Naive thymus-derived CD8-positive, alpha-beta T cell (primary cell): ENCODE measurements around the gene RASA3. TPM values are rescaled to one million over a fixed set of nuclear protein-coding genes. Genes with fewer than 3 reads are reported as not detected.

Experiments used
- ATAC-seq, 2 donors: fragments of 150-1000 bp; cut with Tn5 transposase in 1 of 2; sonication (Bioruptor Pico), chemical (Tn5 transposase) in 1 of 2; 1 replicate in 1 of 2; 2 replicates in 1 of 2; pipeline ENCODE4 v1.10.0; 2021; ENCODE audit warnings: mild to moderate bottlenecking in 2 of 2, moderate library complexity in 2 of 2
- POLR2A ChIA-PET: fragments of 350-600 bp; sonication (Branson Sonifier 250); formaldehyde crosslinking; loops from one replicate; lab custom pipeline; 2021; ENCODE audit warnings: antibody characterized with exemption; lab: Charles Lee
- DNase-seq, 10 donors: peaks; one replicate each; pipeline versions ENCODE4 v3.0.0 to v3.0.0-alpha.2; 2020 to 2022
- H3K27ac Mint-ChIP-seq, 10 donors: one replicate each; pipeline ENCODE4 v1.8.0; 2020 to 2022; ENCODE audit warnings: mild to moderate bottlenecking in 10 of 10, mixed read lengths in 10 of 10, moderate library complexity in 4 of 10, inconsistent platforms in 1 of 10
- H3K27me3 Mint-ChIP-seq, 5 donors: one replicate each; pipeline ENCODE4 v1.8.0; 2021 to 2022; ENCODE audit warnings: mixed read lengths in 5 of 5
- H3K36me3 Mint-ChIP-seq, 3 donors: one replicate each; pipeline ENCODE4 v1.8.0; 2020 to 2022; ENCODE audit warnings: mixed read lengths in 3 of 3, mild to moderate bottlenecking in 2 of 3, inconsistent platforms in 1 of 3
- H3K4me1 Mint-ChIP-seq, 4 donors: one replicate each; pipeline ENCODE4 v1.8.0; 2021 to 2022; ENCODE audit warnings: mixed read lengths in 4 of 4
- H3K4me3 Mint-ChIP-seq, 10 donors: one replicate each; pipeline ENCODE4 v1.8.0; 2020 to 2022; ENCODE audit warnings: mild to moderate bottlenecking in 10 of 10, mixed read lengths in 10 of 10, moderate library complexity in 6 of 10, inconsistent platforms in 1 of 10
- H3K9me3 Mint-ChIP-seq, 9 donors: one replicate each; pipeline ENCODE4 v1.8.0; 2020 to 2022; ENCODE audit warnings: mixed read lengths in 9 of 9, mild to moderate bottlenecking in 3 of 9, inconsistent platforms in 1 of 9, moderate library complexity in 1 of 9
- polyA plus RNA-seq, 3 donors: library from polyadenylated mRNA; unstranded; fragments of 300-500 nt; fragmentation: Illumina TruSeq; gene quantifications; one replicate each; pipeline ENCODE4 v1.2.3, GENCODE V29; 2021
- total RNA-seq, 8 experiments: library from RNA in 2 of 8; stranded (reverse) in 2 of 8; gene quantifications; one replicate each; pipeline ENCODE4 v1.2.3 and lab custom pipeline; 2021 to 2026

The RASA3 gene
- total and polyA plus RNA-seq, 5 experiments from 2014 or later, result 62.2 to 196 (median 169) TPM

- H3K27me3 Mint-ChIP-seq, result no peaks in the 10 kb centered on the region
- peak in 1 of 10 donors; percentile 37 for DNase-seq
- ATAC-seq, result no peak
- POLR2A ChIA-PET, result interaction anchor here (0.7 to 1.1 kb wide), 2 partner anchors 20 to 37 kb away, joined by 3 read pairs; no protein-coding TSS in a partner anchor
- H3K36me3 Mint-ChIP-seq, result peaks cover 11 to 70% (median 25%) of the 10 kb centered on the region in 3 donors
- H3K4me3 Mint-ChIP-seq, result peak overlapping the region in 3 of 10 donors; percentile 26 to 71 (median 33)
- peaks cover 0 to 4% (median 0%) of the 10 kb centered on the region in 9 donors for H3K9me3 Mint-ChIP-seq
- H3K4me1 Mint-ChIP-seq, result peaks cover 26 to 67% (median 53%) of the 10 kb centered on the region in 4 donors
- peak overlapping the region in 6 of 10 donors; percentile 19 to 71 (median 48) for H3K27ac Mint-ChIP-seq
Measured at GRCh38 chr13:114074671-114075315, 57.6 kb downstream of the RASA3 start.

- POLR2A ChIA-PET, result interaction anchor here (0.7 kb wide), 1 partner anchor 38 kb away, joined by 3 read pairs; no protein-coding TSS in a partner anchor
- H3K4me1 Mint-ChIP-seq, result peaks cover 23 to 62% (median 49%) of the 10 kb centered on the region in 4 donors
- no peak for DNase-seq
- ATAC-seq, result no peak
- H3K27me3 Mint-ChIP-seq, result no peaks in the 10 kb centered on the region
- peaks cover 11 to 69% (median 25%) of the 10 kb centered on the region in 3 donors for H3K36me3 Mint-ChIP-seq
- peaks cover 0 to 4% (median 0%) of the 10 kb centered on the region in 9 donors for H3K9me3 Mint-ChIP-seq
- peak overlapping the region in 5 of 10 donors; percentile 50 to 73 (median 65) for H3K4me3 Mint-ChIP-seq
- peak overlapping the region in 8 of 10 donors; percentile 28 to 87 (median 60) for H3K27ac Mint-ChIP-seq
Measured at GRCh38 chr13:114073881-114074612, 58.4 kb downstream of the RASA3 start.

- H3K4me1 Mint-ChIP-seq, result peaks cover 25 to 62% (median 51%) of the 10 kb centered on the region in 4 donors
- no peak for ATAC-seq
- POLR2A ChIA-PET, result interaction anchor here (0.6 to 1.2 kb wide), 2 partner anchors 39 to 81 kb away, joined by 3 read pairs; no protein-coding TSS in a partner anchor
- H3K36me3 Mint-ChIP-seq, result peaks cover 11 to 72% (median 25%) of the 10 kb centered on the region in 3 donors
- H3K27me3 Mint-ChIP-seq, result no peaks in the 10 kb centered on the region
- no peak for DNase-seq
- peak overlapping the region in 9 of 10 donors; percentile 43 to 81 (median 74) for H3K27ac Mint-ChIP-seq
- H3K4me3 Mint-ChIP-seq, result peak overlapping the region in 1 of 10 donors; percentile 4
- H3K9me3 Mint-ChIP-seq, result peaks cover 0 to 4% (median 0%) of the 10 kb centered on the region in 9 donors
Measured at GRCh38 chr13:114072421-114072820, 60.0 kb downstream of the RASA3 start.

GRCh38 chr13:114071991-114072390 lies 60.4 kb downstream of the RASA3 start:
- DNase-seq, result no peak
- peaks cover 11 to 70% (median 25%) of the 10 kb centered on the region in 3 donors for H3K36me3 Mint-ChIP-seq
- no peak for ATAC-seq
- H3K9me3 Mint-ChIP-seq, result peaks cover 0 to 4% (median 0%) of the 10 kb centered on the region in 9 donors
- H3K4me1 Mint-ChIP-seq, result peaks cover 26 to 62% (median 51%) of the 10 kb centered on the region in 4 donors
- no peaks in the 10 kb centered on the region for H3K27me3 Mint-ChIP-seq
- peak overlapping the region; percentile 43 to 85 (median 74) for H3K27ac Mint-ChIP-seq
- peak overlapping the region in 5 of 10 donors; percentile 4 to 68 (median 42) for H3K4me3 Mint-ChIP-seq
- POLR2A ChIA-PET, result interaction anchor here (0.6 to 1.2 kb wide), 2 partner anchors 39 to 81 kb away, joined by 3 read pairs; no protein-coding TSS in a partner anchor

- POLR2A ChIA-PET, result interaction anchor here (1.2 kb wide), 1 partner anchor 40 kb away, joined by 3 read pairs; no protein-coding TSS in a partner anchor
- H3K4me1 Mint-ChIP-seq, result peaks cover 26 to 60% (median 50%) of the 10 kb centered on the region in 4 donors
- peak overlapping the region in 9 of 10 donors; percentile 72 to 90 (median 84) for H3K27ac Mint-ChIP-seq
- H3K9me3 Mint-ChIP-seq, result peaks cover 0 to 4% (median 0%) of the 10 kb centered on the region in 9 donors
- H3K27me3 Mint-ChIP-seq, result no peaks in the 10 kb centered on the region
- ATAC-seq (no peak), DNase-seq (no peak)
- H3K4me3 Mint-ChIP-seq, result peak overlapping the region in 2 of 10 donors; percentile 18 to 68
- H3K36me3 Mint-ChIP-seq, result peaks cover 11 to 66% (median 25%) of the 10 kb centered on the region in 3 donors
Measured at GRCh38 chr13:114071410-114071809, 61.0 kb downstream of the RASA3 start.

GRCh38 chr13:114070098-114070799 lies 62.2 kb downstream of the RASA3 start:
- POLR2A ChIA-PET, result no interaction called here
- peak overlapping the region in 2 of 10 donors; percentile 58 to 77 for H3K27ac Mint-ChIP-seq

GRCh38 chr13:114069376-114070097 lies 62.9 kb downstream of the RASA3 start:
- no peaks in the 10 kb centered on the region for H3K27me3 Mint-ChIP-seq
- H3K4me1 Mint-ChIP-seq, result peaks cover 36 to 72% (median 66%) of the 10 kb centered on the region in 4 donors
- H3K4me3 Mint-ChIP-seq, result peak overlapping the region in 2 of 10 donors; percentile 58 to 86
- peaks cover 0 to 4% (median 0%) of the 10 kb centered on the region in 9 donors for H3K9me3 Mint-ChIP-seq
- no peak for ATAC-seq
- DNase-seq, result no peak
- H3K27ac Mint-ChIP-seq, result peak overlapping the region in 6 of 10 donors; percentile 58 to 97 (median 92)
- peaks cover 11 to 59% (median 18%) of the 10 kb centered on the region in 3 donors for H3K36me3 Mint-ChIP-seq
- POLR2A ChIA-PET, result interaction anchor here (0.9 to 2.7 kb wide), 2 partner anchors 40 to 71 kb away, joined by 4 to 16 read pairs; no protein-coding TSS in a partner anchor

More at GRCh38 chr13:114070098-114070799, 62.2 kb downstream of the RASA3 start:
- DNase-seq (no peak), ATAC-seq (no peak)
- Mint-ChIP-seq H3K9me3 (peaks cover 0 to 4% (median 0%) of the 10 kb centered on the region in 9 donors), H3K27me3 (no peaks in the 10 kb centered on the region), H3K4me1 (peaks cover 33 to 68% (median 61%) of the 10 kb centered on the region in 4 donors), H3K4me3 (no peak overlapping the region), H3K36me3 (peaks cover 11 to 62% (median 23%) of the 10 kb centered on the region in 3 donors)

- peaks cover 37 to 75% (median 69%) of the 10 kb centered on the region in 4 donors for H3K4me1 Mint-ChIP-seq
- ATAC-seq (no peak), DNase-seq (no peak)
- peaks cover 11 to 56% (median 18%) of the 10 kb centered on the region in 3 donors for H3K36me3 Mint-ChIP-seq
- H3K9me3 Mint-ChIP-seq, result peaks cover 0 to 4% (median 0%) of the 10 kb centered on the region in 9 donors
- POLR2A ChIA-PET, result interaction anchor here (0.9 to 2.7 kb wide), 3 partner anchors 41 to 151 kb away, joined by 4 to 16 read pairs (median 5); no protein-coding TSS in a partner anchor
- peak overlapping the region; percentile 58 to 98 (median 96) for H3K27ac Mint-ChIP-seq
- no peaks in the 10 kb centered on the region for H3K27me3 Mint-ChIP-seq
- peak overlapping the region in 9 of 10 donors; percentile 68 to 86 (median 79) for H3K4me3 Mint-ChIP-seq
Measured at GRCh38 chr13:114068656-114069318, 63.6 kb downstream of the RASA3 start.

GRCh38 chr13:114067886-114068651 lies 64.4 kb downstream of the RASA3 start:
- H3K27me3 Mint-ChIP-seq, result no peaks in the 10 kb centered on the region
- H3K9me3 Mint-ChIP-seq, result peaks cover 0 to 4% (median 0%) of the 10 kb centered on the region in 9 donors
- peak overlapping the region; percentile 58 to 98 (median 96) for H3K27ac Mint-ChIP-seq
- peaks cover 38 to 76% (median 72%) of the 10 kb centered on the region in 4 donors for H3K4me1 Mint-ChIP-seq
- peak in 8 of 10 donors; percentile 49 to 71 (median 62) for DNase-seq
- POLR2A ChIA-PET, result interaction anchor here (0.8 to 2.7 kb wide), 10 partner anchors 11 to 152 kb away, joined by 3 to 16 read pairs (median 4); no protein-coding TSS in a partner anchor
- peaks cover 11 to 52% (median 14%) of the 10 kb centered on the region in 3 donors for H3K36me3 Mint-ChIP-seq
- ATAC-seq, result peak; percentile 19 to 61
- peak overlapping the region; percentile 68 to 86 (median 78) for H3K4me3 Mint-ChIP-seq
